Stimulated activated CD8-positive, alpha-beta memory T cell treated with anti-CD3 and anti-CD28 coated beads, Interleukin-7, amount 100 ng/mL, for 4 hours (primary cell): ENCODE results near the gene LRRC30.

Experiments
- DNase-seq, 2 donors: peaks; one replicate each; pipeline ENCODE4 v3.0.0-alpha.2; 2020; ENCODE audit warnings: low read depth in 2 of 2

LRRC30 gene

DNA sequence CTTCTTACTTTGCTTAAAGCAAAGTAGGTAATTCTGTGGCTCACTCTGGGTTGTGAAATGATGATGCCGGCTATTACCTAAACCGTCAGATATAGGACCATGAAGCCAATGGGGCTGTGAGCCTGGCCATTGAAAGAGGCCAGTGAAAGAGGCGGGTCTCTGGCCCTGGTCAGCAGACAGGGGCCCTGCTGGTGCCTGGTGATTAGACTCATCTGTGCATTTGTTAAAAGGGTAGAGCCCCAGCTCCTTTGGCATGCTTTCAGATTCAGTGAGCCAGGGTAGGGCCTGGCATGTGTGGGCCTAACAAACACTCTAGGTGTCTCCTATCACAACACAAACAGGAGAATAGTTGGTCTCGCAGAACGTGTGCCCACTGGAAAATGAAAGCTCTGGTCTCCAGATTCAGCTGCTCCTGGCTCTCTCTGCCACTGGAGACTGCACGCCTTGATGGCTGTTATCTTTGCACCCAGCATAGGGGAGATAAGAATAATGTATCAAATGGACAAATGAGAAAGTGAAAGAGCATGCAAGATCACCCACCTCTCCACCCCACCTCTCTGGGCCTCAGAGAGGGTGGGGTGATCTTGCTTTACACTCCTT lies 6.9 kb downstream of the LRRC30 start:
- no peak for DNase-seq

DNA sequence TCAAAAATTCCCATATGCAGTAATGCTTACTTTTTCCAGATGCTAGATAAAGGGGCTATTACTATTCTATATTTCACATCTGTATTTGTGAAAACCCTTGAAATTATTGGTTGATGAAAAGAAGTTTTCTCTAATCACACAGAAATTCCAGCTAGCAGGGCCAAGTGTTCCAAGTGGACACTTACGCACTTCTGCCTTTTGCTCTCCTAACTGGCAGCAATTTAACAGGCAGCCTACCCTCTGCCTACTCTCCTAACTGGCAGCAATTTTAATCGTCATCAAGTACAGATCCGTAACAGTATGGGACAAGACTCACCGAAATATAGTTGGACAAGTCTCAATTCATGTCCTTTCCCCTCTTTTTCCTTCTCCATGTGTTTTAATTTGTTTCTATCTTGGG lies 12.0 kb downstream of the LRRC30 start:
- no peak for DNase-seq

DNA sequence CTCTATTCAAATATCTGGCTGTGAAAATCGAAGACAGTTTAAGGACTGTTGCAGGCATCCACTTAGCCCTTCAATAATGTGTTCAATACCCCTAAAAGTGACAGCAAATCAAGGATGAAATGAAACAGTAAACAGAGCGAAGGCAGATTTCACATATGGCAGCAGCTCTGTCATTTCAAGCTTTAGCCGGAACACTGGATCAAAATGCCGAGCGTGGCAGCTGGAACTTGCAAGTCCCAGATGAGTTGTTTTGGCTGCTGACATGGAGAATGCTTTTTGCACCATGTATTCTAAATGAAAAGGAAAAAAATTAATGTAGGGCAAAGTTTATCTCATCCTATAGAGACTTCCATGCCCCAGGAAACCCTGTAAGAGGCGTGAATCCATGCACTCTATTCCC lies 18.0 kb downstream of the LRRC30 start:
- DNase-seq = no peak

DNA sequence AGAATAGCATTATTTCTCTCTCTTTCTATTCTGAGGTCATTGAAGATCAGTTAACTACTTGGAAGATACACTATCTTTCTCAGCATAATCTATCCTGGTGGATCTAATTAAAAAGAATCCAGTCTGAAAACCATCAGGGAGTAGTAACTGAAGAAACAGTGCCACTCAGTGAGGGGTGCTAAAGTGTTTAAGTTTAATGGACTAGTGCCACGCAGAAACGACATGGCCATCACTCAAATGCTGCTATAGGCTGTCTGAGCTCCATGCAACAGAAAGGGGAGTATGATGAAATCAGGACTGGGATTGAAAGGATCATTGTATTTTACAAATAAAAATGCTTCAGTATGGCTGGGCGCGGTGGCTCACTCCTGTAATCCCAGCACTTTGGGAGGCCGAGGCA lies 23.3 kb downstream of the LRRC30 start:
- DNase-seq = no peak

DNA sequence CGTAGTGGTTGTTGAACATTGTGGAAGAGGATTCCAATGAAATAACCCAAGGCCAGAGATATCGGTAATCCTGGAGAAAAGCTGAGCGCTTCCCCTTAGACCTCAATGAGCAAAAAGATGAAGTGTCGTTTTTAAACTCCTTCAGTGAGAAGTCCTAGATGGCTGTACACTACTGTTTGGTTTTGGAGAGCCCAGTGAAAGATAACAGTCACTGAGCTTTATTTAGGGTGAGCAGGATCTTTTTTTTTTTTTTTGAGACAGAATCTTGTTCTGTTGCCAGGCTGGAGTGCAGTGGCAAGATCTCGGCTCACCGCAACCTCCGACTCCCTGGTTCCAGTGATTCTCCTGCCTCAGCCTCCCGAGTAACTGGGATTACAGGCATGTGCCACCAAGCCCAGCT lies 24.2 kb downstream of the LRRC30 start:
- DNase-seq = no peak

DNA sequence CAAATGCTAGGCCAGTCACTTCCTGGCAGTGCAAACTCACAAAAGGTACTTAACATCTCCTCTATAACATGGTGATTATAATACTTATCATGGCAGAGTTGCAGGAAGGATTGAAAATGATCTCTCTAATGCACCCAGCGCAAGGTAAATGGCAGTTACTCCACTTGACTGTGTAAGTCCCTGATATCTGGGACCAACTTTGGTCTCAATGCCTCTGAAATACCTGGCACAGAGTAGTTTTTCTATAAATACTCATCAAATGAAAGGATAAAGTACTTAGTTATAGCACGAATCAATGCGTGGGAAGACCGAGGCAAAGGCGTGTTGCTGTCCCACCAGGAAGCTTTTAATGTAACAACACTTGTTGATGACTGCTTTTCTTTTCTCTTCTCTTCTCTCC lies 24.8 kb downstream of the LRRC30 start:
- no peak for DNase-seq

DNA sequence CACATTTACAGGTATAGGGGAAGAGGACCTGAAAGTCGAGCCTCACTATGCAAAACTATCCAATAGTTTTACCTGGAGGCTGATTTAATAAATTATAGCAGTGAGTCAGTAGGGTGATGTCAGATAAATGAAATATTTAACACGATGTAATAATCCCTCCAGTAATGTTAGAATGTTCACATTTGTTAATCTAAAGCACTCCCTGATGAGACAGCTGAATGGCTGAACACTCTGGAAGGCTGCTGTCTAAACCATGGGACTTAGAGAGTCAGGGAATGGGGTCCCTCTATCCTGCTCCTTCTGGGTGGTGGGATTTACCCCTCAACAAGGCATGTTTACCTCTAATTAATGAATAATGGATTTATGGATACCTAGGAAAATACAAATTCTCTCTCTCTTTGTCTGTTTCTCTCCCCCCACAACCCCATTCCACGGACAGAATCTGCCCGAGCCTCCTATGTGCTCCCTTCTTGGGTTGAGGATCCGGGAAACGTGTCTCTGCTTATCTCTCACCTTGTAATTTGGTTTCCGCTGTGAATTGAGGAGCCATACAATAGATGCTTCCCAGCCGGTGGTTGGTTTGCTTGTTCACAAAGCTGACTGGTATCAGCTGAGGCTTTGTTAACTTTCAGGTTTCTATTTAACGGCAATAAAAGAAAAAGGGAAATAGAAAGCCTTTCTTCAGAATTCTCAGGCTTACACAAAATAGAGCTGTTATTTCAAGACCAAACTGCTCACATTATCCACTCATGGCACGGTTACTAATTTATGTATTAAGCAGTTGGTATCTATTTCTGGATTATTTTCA lies 25.9 kb downstream of the LRRC30 start:
- no peak for DNase-seq

DNA sequence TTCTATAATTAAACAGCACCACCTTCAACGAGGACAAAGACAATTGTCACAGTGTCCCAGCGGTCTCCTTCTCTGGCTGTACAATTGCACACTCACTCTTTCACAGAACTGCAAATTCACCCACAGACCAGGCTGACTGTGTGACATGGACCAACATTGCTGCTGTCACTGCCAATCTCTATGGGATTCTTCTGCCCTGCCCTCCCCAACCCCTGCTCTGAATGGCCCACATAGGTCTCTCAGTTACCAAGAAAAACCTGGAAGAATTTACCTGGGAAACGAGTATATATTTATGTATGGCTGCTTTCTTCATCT lies 26.5 kb downstream of the LRRC30 start:
- no peak for DNase-seq

DNA sequence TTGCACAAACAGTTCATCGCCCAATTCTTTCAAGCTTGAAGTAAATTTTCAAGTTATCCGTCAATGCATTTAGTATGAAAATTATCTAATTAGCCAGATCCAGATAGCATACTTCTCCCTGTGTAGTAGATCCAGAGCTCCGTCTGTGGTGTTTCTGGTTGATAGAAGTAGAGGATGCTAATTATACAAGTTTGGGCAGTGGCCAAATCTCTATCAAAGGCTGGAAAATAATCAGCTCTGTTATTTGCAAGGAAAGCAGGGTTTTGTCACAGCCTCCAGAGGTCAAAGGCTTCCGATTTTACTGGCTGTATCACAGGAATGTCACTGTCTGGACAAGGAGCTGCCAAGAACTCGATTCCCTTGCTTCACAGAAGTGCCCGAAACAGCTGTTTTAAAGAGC lies 28.6 kb downstream of the LRRC30 start:
- DNase-seq = no peak

DNA sequence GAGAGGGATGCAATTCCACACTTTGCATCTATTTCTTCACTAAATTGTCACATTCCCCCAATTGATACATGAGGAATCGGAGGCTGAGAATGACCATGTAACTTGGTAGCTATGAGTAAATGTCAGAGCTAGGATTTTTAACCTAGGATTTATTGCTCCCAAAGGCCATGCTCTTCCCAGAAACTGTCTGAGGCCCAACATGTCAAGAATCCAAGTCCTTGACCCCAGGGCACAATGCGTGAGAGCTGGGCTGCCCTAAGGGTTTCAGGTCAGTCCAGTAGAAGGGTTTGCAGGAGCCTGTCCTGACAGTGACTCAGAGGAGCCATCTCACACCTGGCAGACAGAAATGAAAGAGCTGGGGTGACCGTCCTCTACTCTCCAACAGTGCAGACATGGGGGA lies 30.3 kb downstream of the LRRC30 start:
- no peak for DNase-seq

DNA sequence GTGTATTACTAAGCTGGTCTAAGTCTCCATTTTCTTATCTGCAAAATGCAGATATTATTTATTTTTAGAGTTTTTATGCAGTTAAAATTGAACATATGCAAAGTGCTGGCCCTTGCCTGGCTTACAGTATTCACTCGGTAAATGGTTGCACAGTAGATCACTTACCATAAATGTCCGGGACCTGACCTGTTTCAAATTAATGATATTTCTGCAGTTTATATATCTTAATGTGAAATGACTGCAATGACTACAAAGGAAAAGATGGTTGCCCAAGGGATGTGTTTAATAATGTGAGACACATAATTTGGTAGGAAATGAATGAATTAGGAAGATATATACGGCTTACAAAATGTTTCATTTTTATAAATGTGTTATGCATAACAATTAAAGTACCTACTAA lies 37.1 kb downstream of the LRRC30 start:
- no peak for DNase-seq

DNA sequence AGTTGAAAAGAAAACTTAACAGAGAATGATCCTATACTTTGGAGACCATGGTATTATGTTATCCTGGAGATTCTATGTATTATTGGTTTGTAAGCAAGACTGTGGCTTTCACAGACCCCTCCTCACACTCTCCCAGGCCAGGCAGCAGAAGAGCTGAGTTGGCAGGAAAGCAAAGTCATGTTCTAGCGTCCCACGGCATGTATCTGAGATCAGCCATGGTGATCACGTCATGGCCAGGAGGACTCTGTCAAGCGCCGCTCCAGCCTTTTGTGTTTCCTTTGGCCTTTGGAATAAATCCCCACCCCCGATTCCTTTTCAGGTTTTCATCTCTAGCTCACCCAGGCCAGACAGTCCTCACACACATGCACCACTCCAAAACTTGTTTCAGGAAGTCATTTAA lies 39.1 kb downstream of the LRRC30 start:
- DNase-seq = no peak

DNA sequence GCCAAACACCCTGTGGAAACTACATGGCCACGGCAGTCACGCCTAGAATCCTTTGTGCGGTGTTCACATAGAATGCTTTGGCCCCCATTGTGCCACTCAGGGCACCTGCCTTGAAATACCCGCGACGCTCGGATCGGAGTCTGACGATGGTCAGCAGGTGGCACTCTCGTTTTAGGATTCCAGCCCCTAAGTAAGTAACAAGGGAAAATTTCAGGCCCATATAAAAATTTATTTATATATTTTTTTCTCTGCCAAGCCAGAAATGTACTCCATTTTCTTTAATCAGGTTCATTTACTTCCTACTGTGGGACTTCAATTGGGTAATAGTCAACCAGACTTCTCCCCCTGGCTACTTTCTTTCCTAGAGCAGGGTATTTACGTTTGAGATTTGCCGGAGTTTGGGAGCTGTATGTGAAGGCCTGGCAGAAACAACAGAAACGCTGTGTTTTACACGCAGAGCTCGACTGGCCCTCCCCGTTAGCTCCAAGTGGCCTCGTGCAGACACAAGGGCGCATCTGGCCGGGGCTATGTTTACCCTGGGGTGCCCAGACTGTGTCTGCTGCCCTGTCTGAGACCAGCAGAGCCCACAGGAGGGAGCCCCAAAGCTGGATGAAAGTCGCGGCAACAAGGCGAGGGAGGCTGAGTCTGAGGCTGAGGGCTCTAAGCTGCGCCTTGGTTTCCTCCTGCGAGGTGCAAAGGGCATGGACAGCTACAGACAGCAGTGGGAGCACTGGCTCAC lies 41.6 kb downstream of the LRRC30 start:
- no peak for DNase-seq

DNA sequence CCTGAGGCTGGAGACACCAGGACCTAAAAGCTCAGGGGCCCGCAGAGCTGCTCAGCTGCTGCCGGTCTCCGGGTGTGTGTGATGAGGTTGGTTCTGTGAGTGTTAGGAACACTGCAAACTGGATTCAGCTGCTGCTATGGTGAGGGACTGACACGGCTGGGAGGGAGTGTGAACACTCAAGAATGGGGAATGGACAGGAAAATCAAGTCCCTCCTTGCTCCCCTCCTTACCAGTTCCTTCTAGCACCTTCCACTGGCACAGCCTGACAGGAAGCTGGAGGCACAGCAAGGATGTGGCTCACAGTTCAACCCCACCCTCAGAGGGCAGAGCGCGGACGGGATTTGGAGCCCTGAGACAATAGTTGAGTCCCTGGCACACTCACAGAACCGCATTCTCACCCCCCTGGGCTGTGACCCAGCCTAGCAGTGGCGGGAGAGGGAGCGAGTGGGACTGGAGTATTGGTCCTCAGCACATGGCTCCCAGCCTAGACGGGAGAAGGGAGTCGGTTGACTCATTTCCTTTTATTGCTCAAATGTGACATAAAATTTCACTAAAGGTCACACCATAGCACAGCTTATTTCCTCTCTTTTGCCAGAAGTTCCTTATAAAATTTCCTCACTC lies 42.5 kb downstream of the LRRC30 start:
- DNase-seq = no peak

DNA sequence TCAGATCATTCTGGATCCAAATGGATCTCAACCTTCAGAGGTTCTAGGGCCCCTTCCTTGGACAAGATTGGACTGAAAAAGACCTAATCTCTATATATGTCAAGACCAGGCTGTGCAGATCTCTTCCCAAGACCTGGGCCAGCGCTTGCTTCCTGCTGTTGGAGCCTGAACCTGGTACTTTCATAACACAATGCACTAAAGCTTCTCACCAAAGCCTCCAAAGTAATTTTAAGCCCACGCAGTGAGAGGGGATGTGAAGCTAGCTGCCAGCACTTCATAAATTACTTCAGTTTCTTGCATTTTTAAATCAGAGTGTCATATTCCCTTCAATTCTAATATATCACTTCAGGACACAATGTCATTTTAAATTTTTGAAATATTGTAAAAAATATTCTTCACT lies 50.7 kb downstream of the LRRC30 start:
- no peak for DNase-seq
